GM18519 (cell line): Measurements from ENCODE around the gene ATOSA.
A peak's percentile ranks its signal among the peaks of the same experiment; 100 is the strongest.

Experiments used
- ATAC-seq: cut with Tn5 transposase; IDR thresholded peaks from one replicate; pipeline ENCODE4 v1.9.1; 2021; ENCODE audit warnings: mild to moderate bottlenecking, moderate library complexity; ENCODE audit not compliant: unreplicated experiment, low FRiP score

Gene ATOSA

GRCh38 chr15:52689562-52689961, 10.4 kb upstream of the ATOSA start:
- no peak for ATAC-seq

- ATAC-seq, result peak; percentile 46
Observed at GRCh38 chr15:52683580-52683979, 4.4 kb upstream of the ATOSA start.

GRCh38 chr15:52682781-52683180, 3.6 kb upstream of the ATOSA start:
- no peak for ATAC-seq

- no peak for ATAC-seq
Observed at GRCh38 chr15:52682200-52682599, 3.0 kb upstream of the ATOSA start.

GRCh38 chr15:52681441-52681840, 2.3 kb upstream of the ATOSA start:
- ATAC-seq, result no peak

- ATAC-seq, result no peak
Observed at GRCh38 chr15:52680761-52681160, 1.6 kb upstream of the ATOSA start.

GRCh38 chr15:52680041-52680391, 828 bp upstream of the ATOSA start:
- ATAC-seq, result no peak

GRCh38 chr15:52678468-52679231, 538 bp downstream of the ATOSA start:
- ATAC-seq, result no peak

GRCh38 chr15:52677593-52678467, 1.4 kb downstream of the ATOSA start:
- ATAC-seq, result no peak

GRCh38 chr15:52674831-52675230, 4.4 kb downstream of the ATOSA start:
- ATAC-seq, result no peak

- ATAC-seq, result no peak
Observed at GRCh38 chr15:52673734-52674133, 5.5 kb downstream of the ATOSA start.

- ATAC-seq, result no peak
Observed at GRCh38 chr15:52673312-52673711, 5.9 kb downstream of the ATOSA start.

GRCh38 chr15:52672661-52673060, 6.5 kb downstream of the ATOSA start:
- ATAC-seq, result no peak

- no peak for ATAC-seq
Observed at GRCh38 chr15:52670087-52670486, 9.1 kb downstream of the ATOSA start.

GRCh38 chr15:52668133-52668532, 11.1 kb downstream of the ATOSA start:
- no peak for ATAC-seq

- ATAC-seq, result no peak
Observed at GRCh38 chr15:52667597-52667996, 11.6 kb downstream of the ATOSA start.

- ATAC-seq, result no peak
Observed at GRCh38 chr15:52663536-52664294, 15.5 kb downstream of the ATOSA start.

GRCh38 chr15:52661909-52662308, 17.3 kb downstream of the ATOSA start:
- no peak for ATAC-seq

GRCh38 chr15:52660192-52660591, 19.0 kb downstream of the ATOSA start:
- ATAC-seq, result no peak

- ATAC-seq, result peak; percentile 81
Observed at GRCh38 chr15:52658955-52659354, 20.2 kb downstream of the ATOSA start.

GRCh38 chr15:52657338-52657737, 21.9 kb downstream of the ATOSA start:
- ATAC-seq, result no peak
